ENCODE data around the gene FKBP5.

FKBP5 gene

DNA sequence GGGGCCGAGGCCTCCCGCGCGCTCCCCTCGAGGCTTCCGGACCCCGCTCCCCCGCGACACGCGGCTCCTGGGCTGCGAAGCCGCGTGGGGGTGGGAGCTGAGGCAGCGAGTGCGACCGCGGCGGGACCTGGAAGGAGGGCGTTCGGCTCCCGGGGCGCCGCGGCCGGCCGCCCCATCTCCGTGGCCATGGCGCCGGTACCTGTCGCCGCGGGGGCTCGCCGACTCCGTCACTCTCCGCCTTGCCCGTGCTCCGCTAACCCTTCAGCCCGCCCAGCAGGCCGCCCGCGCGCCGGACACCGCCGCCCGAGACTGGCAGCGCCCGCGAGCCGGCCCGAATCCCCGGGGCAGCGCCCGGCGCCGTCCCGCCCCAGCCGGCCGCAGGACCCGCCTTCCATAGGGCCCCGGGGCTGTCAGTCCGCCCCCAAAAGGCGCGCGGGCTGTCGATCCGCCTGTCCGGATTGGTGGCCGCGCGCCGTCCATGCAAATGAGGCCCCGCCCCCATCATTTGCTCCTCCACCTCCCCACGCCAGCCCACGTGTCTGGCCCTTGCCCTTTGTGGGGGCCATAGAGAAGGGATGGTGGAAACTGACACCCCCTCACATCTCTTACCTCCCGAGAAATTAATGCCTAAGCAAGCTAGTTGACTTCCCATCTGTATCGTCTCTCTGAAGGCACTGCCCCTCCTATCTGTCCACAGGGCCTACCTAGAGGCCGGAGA, at the start of gene FKBP5:
Gene FKBP5 (minus strand): TSS at position 311 of the 718 bp plus-strand sequence. CDS start 46,091 bp downstream, outside the sequence.
- no peak; the same call in 1 of the 2 replicates for TF ChIP-seq ZBTB7A (IDR thresholded peaks at IDR 0.05; ENCODE audit: low read depth)
- TF ChIP-seq MAX (IDR thresholded peaks at IDR 0.05), result peak; percentile 82
- TF ChIP-seq TAF1 (IDR thresholded peaks at IDR 0.05; ENCODE audit: low read depth), result peak; percentile 81; the same call in 1 of the 2 replicates
- TF ChIP-seq USF1 (IDR thresholded peaks at IDR 0.05), result peak; percentile 81
- TF ChIP-seq, protein P1, sequence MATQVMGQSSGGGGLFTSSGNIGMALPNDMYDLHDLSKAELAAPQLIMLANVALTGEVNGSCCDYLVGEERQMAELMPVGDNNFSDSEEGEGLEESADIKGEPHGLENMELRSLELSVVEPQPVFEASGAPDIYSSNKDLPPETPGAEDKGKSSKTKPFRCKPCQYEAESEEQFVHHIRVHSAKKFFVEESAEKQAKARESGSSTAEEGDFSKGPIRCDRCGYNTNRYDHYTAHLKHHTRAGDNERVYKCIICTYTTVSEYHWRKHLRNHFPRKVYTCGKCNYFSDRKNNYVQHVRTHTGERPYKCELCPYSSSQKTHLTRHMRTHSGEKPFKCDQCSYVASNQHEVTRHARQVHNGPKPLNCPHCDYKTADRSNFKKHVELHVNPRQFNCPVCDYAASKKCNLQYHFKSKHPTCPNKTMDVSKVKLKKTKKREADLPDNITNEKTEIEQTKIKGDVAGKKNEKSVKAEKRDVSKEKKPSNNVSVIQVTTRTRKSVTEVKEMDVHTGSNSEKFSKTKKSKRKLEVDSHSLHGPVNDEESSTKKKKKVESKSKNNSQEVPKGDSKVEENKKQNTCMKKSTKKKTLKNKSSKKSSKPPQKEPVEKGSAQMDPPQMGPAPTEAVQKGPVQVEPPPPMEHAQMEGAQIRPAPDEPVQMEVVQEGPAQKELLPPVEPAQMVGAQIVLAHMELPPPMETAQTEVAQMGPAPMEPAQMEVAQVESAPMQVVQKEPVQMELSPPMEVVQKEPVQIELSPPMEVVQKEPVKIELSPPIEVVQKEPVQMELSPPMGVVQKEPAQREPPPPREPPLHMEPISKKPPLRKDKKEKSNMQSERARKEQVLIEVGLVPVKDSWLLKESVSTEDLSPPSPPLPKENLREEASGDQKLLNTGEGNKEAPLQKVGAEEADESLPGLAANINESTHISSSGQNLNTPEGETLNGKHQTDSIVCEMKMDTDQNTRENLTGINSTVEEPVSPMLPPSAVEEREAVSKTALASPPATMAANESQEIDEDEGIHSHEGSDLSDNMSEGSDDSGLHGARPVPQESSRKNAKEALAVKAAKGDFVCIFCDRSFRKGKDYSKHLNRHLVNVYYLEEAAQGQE (IDR thresholded peaks at IDR 0.05; ENCODE audit: low read depth), result no peak
- TF ChIP-seq EGR1 (IDR thresholded peaks at IDR 0.05), result peak; percentile 68
- TF ChIP-seq YY1 (IDR thresholded peaks at IDR 0.05; ENCODE audit: low read depth), result 0 out of 2 replicates have a peak, but pooled peaks have one; percentile 58

DNA sequence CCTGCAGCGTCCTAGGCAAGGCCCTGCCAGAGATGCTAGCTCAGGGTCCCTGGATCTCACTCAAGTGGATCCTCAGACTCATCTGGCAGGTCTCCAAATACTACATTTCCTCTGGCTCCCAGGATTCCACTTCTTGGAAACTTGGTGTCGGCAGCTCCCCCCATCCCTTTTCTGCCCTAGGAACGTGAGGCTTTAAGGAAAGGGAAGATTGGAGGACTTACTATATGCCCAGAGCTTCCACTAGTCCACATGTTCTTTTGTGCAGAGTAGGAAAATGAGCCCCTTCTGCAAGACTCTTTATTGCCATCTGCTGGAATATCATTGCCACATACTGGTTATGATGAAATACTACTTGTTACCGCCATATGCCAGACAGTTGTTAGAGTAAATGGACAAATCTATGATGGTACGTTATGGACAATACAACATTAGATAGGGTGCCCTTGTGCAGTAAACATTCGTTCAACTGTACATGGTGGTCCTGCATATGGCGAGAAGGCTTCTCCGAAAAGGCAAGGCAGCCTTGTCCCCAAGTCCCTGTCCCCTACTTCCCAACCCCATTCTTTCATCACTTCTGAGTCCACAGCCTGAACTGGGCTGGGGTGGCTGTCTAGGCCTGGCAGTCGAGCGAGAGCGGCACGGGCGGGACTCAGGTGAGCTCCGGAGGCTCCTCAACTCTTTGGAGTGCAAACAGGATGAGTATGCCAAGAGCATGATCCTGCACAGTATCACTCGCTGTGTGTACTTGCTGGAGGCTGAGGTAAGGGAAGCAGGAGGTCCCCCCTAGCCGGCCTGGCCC, 48.9 kb upstream of the FKBP5 start:
- TF ChIP-seq EP300 (IDR thresholded peaks at IDR 0.05; ENCODE audit: borderline replicate concordance) (no peak), USF1 (IDR thresholded peaks at IDR 0.05) (no peak), CREB1 (IDR thresholded peaks at IDR 0.05; ENCODE audit: low read depth) (no peak), RAD21 (IDR thresholded peaks at IDR 0.05; ENCODE audit: low read depth) (peak; percentile 79), EGR1 (IDR thresholded peaks at IDR 0.05) (no peak), YY1 (IDR thresholded peaks at IDR 0.05; ENCODE audit: low read depth) (no peak), FOXM1 (IDR thresholded peaks at IDR 0.05; ENCODE audit: borderline replicate concordance, low read depth) (no peak), TCF12 (IDR thresholded peaks at IDR 0.05; ENCODE audit: low read depth) (no peak), MAX (IDR thresholded peaks at IDR 0.05) (no peak), CEBPB (IDR thresholded peaks at IDR 0.05) (peak; percentile 88)

DNA sequence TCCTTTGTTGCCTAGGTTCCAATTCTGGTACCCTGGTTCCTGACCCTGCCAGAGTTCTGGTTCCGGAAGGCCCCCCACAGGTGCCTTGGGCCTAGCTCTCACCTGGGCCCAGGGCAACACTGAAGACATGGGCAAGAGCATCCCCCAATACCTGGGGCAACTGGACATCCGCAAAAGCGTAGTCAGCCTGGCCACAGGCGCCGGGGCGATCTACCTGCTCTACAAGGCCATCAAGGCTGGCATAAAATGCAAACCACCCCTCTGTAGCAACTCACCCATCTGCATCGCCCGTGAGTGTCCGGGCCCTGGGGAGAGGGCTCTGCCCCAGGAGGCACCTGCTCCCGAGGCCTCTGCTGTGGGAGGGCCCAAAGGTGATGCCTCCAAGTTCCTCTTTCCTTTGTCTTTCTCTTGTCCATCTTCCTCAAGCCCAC, 48.3 kb upstream of the FKBP5 start, which contains the start of gene ARMC12:
Gene ARMC12 (plus strand): TSS at position 51 of the 431 bp plus-strand sequence. CDS start 77 bp downstream, at position 128.
- TF ChIP-seq NFIC (IDR thresholded peaks at IDR 0.05), result no peak
- TF ChIP-seq TEAD4 (IDR thresholded peaks at IDR 0.05), result no peak
- no peak for TF ChIP-seq EGR1 (IDR thresholded peaks at IDR 0.05)
- no peak for TF ChIP-seq TCF12 (IDR thresholded peaks at IDR 0.05; ENCODE audit: low read depth)
- no peak for TF ChIP-seq TAF1 (IDR thresholded peaks at IDR 0.05; ENCODE audit: low read depth)
- TF ChIP-seq MAX (IDR thresholded peaks at IDR 0.05), result no peak
- TF ChIP-seq RAD21 (IDR thresholded peaks at IDR 0.05; ENCODE audit: low read depth), result no peak
- no peak for TF ChIP-seq FOXM1 (IDR thresholded peaks at IDR 0.05; ENCODE audit: borderline replicate concordance, low read depth)
- no peak for TF ChIP-seq ZBTB7A (IDR thresholded peaks at IDR 0.05; ENCODE audit: low read depth)
- no peak for TF ChIP-seq EP300 (IDR thresholded peaks at IDR 0.05; ENCODE audit: borderline replicate concordance)
- TF ChIP-seq, protein P1 (IDR thresholded peaks at IDR 0.05; ENCODE audit: low read depth), result no peak
- no peak for TF ChIP-seq CREB1 (IDR thresholded peaks at IDR 0.05; ENCODE audit: low read depth)
- TF ChIP-seq YY1 (IDR thresholded peaks at IDR 0.05; ENCODE audit: low read depth), result no peak
- no peak for TF ChIP-seq CEBPB (IDR thresholded peaks at IDR 0.05)
- TF ChIP-seq USF1 (IDR thresholded peaks at IDR 0.05), result no peak

DNA sequence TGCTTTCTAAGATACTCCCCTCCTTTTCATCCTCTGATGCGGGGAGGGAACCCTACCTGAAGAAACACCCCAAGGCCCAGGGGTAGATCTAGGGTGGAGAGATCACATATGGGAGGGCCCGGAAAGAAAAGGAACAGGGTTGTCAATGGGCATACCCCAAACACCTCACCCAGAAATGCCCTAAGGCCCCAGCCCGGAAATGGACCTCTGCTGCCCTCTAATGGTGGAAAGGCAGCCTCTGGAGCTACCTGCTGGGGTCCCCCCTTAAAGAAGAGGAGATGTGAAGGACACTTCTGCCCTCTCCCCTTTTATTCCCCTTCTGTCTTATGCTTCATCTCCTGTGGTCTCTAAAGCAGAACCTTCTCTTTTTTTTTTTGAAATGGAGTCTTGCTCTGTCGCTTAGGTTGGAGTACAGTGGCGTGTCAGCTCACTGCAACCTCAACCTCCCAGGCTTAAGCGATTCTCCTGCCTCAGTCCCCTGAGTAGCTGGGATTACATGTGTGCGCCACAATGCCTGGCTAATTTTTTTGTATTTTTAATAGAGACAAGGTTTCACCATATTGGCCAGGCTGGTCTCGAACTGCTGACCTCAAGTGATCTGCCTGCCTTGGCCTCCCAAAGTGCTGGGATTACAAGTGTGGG, 47.7 kb upstream of the FKBP5 start:
- TF ChIP-seq CEBPB (IDR thresholded peaks at IDR 0.05) (no peak), RAD21 (IDR thresholded peaks at IDR 0.05; ENCODE audit: low read depth) (peak; percentile 94), MAX (IDR thresholded peaks at IDR 0.05) (no peak)

Measured in Ishikawa (cell line).